GM10847 (cell line): ENCODE results near the gene SLC16A8.

ENCODE experiments used
- POLR2A ChIP-seq: IDR thresholded peaks from 2 replicates; pipeline ENCODE4 v1.6.1; 2011; ENCODE audit not compliant: insufficient read length; ENCODE audit errors: extremely low read depth

Gene SLC16A8

DNA sequence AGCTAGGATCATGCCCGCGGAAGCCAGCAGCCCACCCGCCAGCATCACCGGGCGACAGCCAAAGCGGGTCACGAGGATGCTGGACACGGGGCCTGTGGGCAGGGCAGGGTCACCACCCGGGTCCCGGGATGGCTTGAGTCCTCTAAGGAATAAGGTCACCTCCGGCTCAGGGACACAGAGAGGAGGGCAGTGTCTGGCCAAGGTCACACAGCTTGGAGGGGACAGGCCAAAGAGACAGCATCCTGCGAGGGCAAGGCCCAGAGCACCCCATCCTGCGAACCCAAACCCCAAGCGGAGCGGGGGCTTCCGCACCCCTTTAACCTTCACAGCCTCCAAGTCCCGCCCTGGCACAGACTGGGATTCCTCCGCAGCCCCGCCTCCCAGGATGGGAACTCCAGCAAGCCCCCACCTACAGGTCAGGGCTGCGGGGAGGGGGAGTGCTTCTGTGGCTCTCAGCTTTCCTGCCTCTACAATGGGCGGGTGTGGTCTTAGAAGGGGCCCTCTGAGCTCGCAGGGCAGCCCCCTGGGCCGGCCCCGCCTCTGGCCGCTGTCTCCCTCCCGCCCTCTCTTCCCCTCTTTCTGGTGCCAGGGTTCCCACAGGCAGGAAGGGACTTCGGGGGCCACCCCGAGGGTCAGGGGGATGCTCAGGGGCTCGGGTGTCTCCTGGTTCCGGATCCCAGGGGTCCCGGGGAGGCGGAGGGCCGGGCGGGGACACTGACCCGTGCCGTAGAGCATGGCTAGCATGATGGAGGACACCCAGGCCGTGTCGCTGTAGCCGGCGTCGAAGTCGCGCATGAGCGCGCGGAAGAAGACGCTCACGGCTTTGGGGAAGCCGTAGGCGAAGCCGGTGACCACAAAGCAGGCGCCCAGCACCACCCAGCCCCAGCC is 1.8 kb downstream of the SLC16A8 start:
- no peak for TF ChIP-seq POLR2A

DNA sequence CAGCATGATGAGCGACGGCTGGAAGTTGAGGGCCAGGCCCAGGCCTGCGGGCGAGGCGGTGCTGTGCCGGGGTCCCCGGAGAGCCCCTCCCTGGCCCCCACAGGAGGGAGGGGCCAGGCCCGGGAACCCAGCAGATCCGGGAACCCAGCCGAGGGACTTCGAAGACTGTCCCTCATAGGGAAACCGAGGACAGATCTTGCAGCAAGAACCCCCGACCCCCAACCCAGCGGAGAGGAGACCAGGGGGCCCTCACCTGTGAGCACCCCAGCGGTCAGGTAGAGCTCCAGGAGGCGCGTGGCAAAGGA is 2.4 kb downstream of the SLC16A8 start:
- no peak for TF ChIP-seq POLR2A

DNA sequence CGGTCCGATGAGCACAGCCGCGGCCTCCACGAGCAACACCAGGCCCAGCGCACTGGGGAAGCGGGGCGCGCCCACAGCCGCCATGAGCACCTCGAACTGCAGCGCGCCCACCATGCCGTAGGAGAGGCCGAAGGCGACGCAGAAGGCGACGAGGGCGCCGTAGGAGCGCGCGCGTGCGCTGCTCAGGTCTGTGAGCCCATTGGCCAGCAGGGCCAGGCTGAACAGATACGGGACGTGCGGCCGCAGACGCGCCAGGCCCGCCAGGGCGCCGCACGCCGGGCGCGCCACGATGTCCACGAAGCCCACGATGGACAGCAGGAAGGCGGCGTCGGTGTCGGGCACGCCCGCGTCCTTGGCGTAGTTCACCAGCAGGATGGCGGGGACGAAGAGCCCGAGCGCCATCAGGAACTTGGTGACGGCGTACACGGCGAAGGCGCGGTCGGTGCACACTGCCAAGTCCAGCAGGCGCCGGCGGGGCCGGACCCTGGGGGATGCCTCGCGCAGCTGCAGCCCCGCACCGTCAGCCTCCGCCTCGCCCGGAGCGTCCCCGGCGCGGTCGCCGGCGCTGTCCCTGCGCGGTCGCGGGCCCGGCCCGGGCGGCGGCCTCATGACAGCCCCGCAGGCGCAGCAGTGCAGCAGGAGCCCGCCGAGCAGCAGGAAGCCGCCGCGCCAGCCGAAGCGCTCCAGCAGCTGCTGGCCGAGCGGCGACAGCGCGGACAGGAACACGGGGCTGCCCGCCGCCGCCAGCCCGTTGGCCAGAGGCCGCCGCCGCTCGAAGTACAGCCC is 2.9 kb downstream of the SLC16A8 start:
- no peak for TF ChIP-seq POLR2A

DNA sequence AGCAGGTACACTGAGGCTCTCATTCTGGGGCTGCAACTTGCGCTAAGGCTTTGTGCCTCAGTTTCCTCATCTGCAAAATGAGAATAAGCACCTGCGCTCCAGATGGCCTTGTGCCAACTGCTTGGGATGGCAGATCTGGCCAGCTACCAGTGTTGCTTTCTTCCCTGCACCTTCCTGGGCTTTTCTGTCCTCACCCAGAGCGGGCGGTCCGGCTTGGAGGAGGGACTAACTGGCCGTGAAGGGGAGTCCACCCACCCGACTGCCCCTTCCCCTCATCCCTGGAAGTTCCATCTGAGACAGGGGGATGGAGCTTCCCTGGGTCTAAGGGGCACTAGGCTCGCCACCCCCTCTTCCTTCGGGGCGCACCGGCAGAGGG is 3.5 kb downstream of the SLC16A8 start:
- no peak for TF ChIP-seq POLR2A

DNA sequence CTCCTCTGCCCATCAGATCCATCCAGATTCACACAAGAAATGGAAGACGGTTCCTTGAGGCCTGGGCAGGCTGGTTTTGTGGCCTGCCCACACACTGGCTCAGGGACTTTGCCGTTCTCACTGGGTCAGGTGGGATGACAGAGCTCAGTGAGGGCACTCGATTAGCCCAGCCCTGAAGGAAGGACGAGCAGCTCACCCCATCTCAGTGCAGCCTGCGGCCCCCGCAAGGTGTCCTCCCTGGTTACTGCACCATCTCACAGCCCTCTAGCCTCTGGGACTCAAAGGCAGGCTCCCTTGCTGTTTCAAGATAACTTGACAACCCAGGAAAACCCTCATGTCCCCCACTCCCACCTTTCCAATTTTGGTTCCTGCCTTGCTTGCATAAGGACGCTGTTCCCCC is 4.2 kb downstream of the SLC16A8 start:
- TF ChIP-seq POLR2A, result no peak

DNA sequence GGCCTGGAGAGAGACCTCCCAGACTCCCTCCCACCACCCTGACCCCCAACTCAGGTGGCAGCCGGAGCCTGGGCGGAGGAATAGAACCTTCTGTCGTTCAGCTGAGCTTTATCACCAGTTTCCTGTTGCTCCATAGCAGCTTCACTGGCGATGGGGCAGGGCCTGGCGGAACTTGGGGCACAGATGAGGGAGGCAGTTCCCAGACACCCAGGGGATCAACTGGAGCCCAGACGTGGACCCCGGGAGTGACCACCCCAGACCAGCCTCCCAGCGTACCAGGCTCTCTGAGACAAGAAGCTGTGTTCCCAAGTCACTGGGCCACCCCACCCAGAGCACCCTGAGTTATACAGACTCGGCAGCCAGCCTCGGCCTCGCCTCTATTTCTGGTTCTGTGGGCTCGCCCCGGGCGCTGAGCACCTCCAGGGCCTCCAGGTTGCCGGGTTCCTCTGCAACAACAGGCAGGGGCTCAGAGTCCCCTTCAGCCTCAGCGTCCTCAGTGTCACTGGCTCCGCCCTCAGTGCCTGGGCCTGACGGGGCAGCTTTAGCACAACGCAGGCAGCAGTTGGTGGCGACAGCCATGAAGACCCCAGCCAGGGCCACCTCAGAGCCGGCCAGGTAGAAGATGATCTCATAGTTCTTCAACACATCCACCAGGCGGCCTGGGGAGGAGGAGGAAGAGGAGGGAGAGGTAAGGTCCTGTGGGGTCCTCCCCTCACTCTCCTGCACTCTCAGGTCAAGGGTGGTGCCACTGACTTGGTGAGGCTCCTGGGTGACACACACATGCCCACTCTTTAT is 5.7 kb downstream of the SLC16A8 start:
- TF ChIP-seq POLR2A, result no peak

DNA sequence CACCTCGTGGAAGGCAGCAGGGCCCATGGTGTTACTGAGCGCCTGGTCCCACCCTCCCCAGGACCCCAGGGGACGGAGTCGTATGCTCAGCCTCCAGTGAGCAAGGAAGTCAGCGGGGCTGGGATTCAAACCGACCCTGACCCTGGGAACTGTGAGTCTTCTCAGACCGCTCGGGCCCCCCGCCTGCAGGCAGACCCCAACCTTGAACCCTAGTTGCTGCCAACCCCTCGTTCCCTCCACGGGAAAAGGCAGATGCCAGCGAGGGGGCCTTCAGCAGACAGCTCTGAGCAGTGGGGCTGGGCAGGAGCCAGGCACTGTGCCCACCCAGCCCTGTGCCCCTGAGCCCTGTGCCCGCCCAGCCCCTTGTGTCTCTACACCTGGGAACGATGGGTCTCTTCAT is 6.4 kb downstream of the SLC16A8 start:
- no peak for TF ChIP-seq POLR2A

DNA sequence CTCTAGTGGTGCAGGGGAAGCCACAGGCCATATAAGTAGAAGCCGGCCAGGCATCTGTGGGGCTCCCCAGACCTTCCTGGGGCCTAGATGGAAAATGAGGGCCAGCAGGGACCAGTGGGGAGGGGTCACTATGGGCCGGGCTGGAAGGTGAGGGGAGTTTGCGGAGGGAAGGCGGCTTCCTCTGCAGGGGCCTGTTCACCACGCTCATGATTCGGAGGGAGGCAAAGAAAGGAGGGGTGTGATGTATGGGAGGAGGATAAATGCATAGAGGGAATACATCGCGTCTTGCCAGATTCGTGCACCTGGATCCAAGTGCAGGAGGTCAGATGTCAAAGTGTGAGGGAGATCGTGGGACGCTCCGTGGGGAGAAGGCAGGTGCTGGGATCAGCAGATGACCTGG is 6.9 kb downstream of the SLC16A8 start:
- no peak for TF ChIP-seq POLR2A

DNA sequence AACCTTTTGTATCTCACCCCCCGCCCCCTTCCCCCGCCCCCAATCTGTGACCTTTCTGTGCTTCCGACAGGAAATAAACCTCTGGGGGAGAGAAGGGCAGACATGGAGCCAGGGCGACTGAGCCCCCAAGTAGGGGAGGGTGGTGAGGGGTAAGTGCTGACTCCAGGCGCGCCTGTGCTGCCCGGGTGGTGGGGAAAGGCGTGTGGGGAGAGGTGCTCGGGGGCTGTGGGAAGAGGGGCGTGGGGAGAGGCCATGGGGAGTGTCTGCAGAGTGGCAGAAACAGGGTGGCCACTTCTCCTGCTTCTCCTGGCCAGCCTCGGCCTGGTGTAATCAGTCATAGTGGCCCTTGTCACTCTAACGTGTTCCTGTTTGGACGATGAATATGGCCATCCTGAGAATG is 8.0 kb downstream of the SLC16A8 start:
- no peak for TF ChIP-seq POLR2A

DNA sequence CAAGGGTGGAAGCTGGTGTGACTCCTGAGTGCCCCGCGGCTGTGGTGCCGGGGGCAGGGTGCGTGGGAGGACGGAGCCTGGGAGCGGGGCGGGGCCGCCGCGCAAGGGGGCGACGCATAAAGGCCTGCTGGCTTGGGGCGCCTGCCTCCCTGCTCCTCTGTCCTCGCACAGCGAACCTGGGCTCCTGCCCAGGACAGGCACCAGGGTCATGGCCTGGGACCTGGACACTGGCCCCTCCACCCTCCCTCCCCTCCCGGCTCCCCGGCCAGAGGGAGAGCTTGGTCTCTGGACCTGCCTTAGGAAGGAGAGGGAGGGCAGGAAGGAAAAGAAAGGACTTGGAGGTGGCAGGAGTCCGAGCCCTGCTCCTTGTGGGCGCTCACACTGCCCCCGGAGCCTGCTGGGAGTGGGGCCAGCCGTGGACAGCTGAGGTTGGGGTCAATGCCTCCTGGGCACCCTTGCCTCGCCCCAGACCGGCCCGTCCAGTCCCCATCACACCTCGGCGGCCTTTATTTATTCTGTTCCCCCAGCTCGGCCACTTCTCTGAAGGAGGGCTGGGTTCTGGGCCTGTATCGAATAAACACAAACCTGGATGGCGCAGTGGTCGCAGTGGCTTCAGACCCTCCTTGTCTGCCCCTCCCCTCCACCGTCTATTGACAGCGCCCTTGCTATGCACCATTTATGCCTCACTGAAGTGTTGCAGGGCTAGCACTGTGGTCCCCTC is 8.7 kb downstream of the SLC16A8 start:
- no peak for TF ChIP-seq POLR2A

DNA sequence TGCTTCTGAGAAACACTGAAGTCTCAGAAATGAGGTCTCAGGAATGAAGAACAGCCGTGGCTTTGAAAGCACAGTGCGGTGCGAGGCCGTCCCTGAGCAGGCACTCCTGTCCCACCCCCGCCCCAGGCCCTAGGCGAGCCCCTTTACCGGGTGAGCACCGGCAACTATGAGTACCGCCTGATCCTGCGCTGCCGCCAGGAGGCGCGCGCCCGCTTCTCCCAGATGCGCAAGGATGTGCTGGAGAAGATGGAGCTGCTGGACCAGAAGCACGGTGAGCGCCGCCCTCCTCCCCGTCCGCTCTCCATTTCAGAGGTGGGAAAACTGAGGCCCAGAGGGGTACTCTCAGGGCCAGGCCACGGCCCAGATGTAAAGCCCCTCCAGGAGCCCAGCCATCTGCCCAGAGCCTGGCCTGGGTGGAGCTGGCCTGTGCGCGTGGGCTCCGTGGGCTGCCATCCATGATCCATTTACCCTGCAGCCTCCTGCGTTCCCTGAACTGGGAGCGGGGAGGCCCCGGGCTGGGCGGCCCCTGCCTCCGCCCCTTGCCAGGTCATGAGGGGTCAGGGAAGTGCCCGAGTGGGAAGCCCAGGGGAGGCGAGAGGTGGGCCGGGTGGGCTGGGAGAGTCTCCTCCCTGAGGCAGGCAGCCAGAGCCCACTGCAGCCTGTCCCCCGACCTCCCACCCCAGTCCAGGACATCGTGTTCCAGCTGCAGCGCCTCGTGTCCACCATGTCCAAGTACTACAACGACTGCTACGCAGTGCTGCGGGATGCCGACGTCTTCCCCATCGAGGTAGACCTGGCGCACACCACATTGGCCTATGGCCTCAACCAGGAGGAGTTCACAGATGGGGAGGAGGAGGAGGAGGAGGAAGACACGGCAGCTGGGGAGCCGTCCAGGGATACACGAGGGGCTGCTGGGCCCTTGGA is 9.5 kb downstream of the SLC16A8 start:
- TF ChIP-seq POLR2A, result no peak

DNA sequence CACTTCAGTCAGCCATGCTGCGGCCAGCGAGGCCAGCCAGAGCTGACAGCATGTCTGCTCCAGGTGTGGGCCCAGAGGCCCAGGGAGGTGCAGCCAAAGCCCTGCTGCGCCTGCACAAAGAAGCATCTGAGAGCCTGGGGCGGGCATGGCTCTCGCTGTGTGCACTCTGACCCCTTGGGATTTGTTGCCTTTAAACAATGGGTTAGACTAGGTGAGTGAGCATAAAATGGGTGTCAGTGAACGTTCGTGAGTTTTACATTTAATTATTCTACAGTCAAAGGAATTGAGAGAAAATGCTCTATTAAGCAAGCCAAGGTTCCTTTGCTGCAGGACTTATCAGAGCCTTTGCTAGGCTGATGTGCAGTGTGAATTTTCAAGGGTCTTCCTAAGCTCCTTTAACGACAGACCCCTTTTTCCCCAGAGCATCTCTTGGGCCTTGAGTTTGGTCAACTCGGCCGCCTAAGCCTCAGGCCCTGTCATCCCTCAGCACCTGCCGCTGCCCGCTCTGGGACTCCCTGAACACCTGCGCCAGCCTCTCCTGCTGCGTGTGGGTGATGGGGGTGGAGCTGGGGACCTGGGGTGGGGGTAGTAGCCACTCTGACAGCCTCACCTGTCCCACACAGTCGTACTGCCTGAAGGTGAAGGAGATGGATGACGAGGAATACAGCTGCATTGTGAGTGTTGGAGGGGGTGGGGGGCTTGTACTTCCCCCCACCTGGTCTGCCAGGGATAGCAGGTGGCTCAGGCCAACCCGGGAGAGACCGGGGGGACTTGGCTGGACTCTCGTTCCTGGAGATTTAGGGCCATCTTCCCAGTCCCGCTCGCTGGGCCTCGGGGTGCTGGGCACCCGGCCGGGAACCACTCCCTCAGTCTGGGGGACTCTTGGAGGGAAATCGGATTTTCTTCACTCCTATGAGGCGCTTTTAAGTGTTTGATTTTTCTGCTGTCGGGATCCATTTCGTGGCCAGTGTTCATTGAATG is 10.5 kb downstream of the SLC16A8 start:
- TF ChIP-seq POLR2A, result no peak
